Stimulated activated CD8-positive, alpha-beta memory T cell treated with anti-CD3 and anti-CD28 coated beads, Interleukin-4, amount 100 ng/mL, for 1 hour (primary cell): ENCODE data around the gene FRRS1L.

Experiments used
- DNase-seq, 2 donors: peaks; one replicate each; pipeline ENCODE4 v3.0.0-alpha.2; 2020; ENCODE audit warnings: low read depth in 2 of 2, low spot score in 1 of 2

FRRS1L gene

DNA sequence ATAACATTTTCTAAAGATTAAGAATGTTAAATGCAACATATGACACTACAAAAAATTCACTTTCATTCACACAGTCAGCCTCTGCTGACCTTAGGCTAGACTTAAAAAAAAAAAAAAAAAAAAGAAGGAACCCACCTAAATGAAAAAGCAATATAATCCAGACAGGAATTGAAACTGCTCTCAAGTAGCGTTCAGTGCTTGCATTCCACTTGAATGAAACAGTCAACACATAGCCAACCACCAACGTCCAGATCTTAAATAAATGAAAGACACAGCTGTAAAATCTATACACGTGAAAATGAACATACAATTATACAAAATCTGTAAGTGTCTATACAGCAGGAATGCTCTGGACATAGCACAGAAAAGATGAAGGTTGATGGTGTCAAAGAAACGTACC lies 58.7 kb downstream of the FRRS1L start:
- no peak for DNase-seq

DNA sequence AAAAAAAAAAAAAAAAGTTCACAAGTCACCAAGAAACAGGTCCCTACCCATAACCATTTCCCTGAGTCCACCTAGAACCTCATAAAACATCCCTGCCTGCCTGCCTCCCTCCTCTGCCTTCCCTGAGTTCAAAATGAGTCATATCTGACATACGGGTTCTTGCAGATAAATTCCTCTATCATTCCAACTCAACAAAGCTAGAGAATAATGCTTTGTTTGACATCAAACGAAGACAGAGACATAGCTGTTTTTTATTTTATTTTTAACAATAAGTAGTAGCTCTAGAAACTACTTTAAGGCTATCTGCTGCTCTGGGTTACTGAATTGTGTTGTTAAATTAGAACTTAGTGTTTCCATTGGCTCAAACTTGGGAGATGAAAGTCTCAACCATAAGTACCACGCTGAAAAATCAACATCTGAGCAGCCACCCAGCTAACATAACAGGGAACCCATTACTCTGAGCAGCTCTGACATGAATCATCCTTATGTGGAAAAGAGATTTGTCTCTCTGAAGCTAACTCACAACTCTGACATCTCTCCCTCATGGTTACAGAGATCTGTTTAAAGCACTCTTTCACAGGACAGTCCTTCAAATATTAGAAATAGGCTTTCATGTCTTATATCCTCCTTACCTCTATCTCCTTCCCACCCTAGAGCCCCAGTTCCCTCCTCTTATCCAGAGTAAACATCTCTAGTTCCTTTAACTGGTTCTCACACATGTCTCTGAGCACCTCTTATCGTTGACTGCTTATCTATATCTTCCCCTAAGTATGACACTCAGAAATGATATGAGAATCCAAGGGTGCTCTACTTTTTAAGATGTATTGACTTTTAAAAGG lies 59.4 kb downstream of the FRRS1L start:
- DNase-seq: no peak

DNA sequence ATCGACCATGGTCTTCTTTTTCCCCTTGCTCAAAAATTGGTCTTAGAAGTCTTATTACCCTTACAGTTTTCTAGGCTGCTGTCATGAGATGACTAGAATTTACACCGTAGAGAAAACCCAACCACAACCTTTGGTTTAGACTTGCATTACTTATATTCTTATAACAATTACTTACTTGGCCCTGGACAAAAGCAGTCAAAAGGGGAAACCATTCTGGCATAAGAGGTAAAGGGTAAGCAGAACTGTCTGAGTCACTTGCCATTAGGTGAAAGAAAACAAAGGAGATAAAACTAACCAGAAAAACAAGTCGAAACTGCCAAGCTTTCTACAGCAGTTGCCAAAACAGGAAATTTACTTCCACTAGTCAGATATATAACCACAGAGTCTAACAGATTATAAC lies 65.2 kb downstream of the FRRS1L start:
- DNase-seq: no peak

DNA sequence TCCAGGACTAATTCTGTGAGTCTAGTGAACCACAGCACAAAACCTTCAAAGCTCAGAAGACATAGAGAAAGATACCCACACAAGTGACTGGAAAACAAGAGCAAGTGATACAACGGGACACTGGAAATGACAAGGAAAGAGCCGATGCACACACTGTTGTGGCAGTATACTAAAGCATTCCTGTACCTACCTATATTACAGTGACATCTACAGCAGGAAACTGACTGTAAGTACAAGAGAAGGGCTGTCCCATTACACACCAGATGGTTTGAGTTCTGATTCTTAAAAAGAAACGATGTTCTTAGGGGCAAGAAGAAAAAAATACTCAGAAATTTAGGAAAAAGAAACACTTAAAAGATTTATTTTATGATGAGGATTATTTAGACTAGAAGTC lies 65.8 kb downstream of the FRRS1L start:
- DNase-seq: no peak

DNA sequence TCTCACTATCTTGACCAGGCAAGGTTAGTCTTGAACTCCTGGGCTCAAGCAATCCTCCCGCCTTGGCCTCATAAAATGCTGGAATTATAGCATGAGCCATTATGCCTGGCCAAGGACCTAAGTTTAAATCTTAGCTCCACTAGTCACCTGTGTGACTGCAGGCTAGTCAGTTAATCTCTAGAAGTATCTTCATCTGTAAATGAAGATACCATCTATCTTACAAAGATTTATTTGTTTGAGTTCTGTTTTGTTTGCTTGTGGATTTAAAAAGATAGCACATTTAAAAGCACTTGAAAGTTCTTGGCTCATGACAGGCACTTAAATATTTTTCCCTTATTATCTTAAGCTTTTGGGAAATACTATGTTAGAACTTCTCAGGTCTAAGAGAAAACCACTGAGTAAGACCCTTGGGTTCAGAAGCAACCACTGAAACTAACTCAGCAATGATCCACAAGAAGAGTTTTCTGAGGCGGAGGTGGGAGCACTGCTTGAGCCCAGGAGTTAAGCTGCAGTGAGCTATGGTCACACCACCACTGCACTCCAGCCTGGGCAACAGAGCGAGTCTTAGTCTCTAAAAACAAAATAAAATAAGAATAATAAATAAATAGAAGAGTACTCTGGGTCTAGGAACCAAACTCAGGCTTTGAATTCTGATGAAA lies 66.4 kb downstream of the FRRS1L start:
- no peak for DNase-seq

DNA sequence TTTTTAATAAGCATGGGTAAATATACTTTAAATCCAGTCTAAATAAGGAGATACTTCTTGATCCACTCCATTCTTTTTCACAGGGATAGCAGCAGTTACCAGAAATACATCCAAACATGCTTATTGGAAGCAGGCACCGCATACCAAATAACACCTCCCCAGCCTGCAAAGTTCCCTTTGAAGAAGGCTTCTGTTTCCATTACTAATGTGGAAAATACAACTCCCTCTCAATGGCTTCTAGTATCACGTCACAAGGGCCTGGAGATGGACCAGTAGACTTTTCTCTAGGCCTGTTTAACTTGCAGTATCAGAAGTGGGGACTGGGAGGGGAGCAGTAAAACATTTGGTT lies 68.1 kb downstream of the FRRS1L start:
- DNase-seq: no peak

DNA sequence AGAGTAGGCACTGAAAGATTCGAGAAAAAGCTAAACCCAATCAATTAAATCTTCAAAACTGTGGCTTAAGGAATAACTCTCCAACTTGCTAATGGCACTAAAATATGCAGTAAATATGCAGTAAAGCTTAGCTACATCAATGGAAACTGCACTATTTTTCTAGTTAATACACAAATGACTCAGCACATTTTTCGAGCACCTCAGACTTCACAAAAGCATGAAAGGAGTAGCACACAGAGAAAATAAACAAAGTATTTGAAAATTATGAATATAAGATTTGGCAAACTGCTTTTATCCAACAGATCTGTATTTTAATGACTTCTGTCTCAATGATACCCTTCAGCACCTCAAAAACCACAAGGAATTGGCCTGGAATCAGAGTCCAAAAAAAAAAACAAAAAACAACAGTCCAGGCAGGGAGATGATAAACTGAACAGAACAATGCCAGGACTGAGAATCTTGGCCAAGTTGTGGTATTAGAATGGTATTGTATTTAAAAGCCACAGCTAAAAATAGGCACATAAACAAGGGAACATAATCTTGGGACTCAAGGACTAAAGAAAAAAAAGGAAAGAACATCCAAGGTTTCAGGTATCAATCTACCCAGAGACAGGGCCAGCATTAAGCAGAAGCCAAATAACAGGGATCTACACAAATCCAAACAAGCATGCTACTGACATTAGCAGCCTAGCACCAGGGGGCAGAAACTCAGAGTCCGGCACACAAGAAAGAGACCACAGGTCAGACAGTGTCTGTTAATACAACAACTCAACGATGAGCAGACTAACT lies 68.7 kb downstream of the FRRS1L start:
- no peak for DNase-seq

DNA sequence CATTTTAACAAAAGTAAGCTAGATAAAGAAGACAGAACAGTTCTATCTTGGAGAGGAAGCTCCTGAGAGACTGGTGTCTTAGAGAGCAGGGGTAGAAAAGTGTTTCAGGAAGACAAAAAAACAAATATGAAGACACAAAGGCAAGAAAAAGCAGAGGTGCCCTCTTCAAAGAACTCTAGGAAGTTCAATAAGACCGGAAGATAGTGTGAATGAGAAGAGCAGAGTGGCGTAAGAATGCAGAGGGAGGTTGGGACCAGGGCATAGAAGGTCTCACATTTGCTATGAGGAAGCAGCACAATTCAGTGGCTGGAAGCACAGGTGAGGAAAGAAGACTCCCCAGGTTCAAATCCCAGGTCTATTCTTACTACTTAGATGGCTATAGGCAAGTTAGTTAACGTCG lies 69.9 kb downstream of the FRRS1L start:
- DNase-seq: no peak

DNA sequence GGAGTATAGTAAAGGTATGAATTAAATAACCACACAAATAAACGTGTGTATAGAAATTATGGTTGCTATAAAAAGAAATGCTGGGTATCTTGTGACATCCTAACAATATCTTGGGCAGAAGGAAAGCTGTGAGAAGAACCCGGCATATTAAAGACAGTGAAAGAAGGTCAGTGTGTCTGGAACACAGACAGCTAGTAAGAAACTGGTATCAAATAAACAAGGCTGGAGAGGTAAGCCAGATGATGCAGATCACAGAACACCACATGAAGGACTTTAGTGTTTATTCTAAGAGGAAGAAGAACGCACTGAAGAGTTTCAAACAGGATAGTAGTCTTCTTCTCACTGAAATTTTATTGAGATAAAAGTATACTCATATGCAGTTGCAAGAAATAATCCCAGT lies 71.7 kb downstream of the FRRS1L start:
- no peak for DNase-seq

DNA sequence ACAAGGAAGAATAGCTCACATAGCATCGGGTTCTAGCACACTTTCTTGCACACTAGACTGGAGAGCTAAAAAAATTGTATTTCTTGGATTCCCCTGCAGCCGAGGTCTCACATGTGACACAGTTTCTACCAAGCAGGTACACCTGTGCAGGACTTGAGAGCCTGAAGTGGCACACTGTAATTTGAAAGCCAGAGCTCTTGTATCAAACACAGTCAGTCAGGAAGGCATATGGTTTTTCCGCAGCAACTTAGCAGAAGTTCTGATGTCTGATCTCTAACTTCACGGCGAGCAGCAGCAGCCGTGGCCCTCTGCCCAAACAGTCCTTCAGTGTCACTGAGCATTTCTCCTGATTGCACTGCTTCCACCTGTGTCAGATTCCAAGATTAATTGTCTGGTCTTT lies 72.8 kb downstream of the FRRS1L start:
- no peak for DNase-seq

DNA sequence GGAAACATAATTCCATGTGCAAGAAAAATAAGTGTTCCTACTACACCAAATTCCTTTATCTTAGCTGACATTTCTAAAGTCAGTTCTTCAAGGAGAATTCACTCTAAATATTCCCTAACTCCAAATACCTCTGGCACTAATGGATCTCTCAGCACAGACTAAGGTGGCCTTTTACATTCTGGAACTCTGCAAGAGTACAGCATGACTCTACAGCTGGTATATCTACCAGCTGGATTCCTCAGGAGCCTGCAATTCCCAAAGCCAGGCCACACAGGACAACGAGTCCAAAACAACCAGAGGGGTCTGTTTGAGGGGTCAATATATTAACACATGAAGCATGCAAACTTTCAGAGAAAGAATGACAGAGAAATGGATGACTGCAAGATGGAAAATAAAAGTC lies 74.5 kb downstream of the FRRS1L start:
- DNase-seq: no peak

DNA sequence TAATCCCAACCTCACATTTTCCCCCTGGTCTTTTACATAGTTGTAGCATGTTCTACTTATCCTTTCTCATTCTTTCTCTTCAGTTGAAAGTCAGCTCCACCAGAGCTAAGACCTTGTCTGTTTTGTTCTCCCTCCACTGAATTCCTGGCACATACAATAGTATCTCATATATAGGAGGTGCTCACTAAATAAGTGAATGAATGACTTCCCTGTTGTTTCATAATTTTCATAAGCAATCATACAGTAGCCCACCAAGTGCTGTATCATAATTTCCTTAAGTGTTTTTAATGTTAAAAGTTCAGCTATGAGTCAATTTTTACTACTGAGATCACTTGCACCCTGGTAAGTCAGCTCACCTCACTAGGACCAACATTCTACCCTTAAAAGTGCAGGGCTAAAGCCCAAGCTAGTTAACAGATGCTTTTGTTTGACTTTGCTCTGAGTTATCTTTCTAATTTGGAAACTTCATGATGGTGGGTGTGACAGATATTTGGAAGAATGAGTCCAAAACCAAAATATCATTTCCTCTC lies 74.9 kb downstream of the FRRS1L start:
- no peak for DNase-seq

DNA sequence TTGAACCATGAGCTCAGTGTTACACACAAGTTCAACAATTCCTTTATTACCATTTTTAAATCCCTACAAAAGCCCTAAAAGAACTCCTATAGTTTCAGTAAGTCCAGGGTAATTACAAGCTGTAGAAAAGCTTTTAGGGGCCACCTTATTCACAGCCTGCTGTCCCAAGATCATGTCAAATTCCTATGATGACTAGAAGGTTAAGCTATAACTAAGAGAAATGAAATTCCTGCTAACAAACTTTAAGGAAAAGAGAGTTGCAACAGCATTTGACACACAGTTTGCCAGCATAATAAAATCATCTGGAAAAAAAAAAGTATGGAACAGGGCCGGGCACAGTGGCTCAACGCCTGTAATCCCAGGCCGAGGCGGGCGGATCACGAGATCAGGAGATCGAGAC lies 78.8 kb downstream of the FRRS1L start:
- DNase-seq: no peak

DNA sequence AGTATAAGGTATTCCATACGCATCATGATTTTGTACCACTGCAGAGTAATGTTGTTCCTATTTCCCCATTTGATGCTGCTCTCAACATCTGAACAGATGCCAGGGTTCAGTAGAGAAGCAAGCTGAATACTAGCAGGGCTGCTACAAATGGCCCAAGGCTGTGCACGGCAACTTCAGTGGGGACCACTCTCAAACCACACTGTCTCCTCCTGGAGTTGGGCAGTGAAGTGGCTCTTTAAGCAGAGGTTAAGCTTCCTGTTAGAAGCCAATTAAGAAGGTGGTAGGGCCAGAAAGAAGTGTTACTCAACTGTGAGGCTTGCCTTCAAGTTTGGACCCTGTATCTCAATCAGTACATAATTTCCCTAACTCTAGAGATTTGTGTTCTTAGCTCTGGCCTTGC lies 79.3 kb downstream of the FRRS1L start:
- no peak for DNase-seq

DNA sequence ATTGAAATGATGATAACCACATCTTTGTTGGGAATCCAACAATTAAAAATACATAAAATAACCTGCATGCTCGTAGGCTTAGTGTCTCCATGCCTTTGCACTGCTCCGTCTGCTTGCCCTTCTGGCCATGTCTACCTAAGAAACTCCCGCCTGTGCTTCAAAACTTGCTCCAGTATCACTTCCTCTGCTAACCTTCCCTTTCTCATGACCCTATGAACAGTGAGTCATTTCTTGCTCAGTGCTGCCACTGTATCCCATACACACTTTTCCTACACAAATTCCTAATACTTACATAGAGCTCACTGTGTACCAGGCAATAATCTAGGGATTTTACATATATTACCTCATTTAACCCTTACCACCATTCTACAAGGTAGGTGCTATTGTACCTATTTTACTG lies 80.8 kb downstream of the FRRS1L start:
- DNase-seq: no peak

DNA sequence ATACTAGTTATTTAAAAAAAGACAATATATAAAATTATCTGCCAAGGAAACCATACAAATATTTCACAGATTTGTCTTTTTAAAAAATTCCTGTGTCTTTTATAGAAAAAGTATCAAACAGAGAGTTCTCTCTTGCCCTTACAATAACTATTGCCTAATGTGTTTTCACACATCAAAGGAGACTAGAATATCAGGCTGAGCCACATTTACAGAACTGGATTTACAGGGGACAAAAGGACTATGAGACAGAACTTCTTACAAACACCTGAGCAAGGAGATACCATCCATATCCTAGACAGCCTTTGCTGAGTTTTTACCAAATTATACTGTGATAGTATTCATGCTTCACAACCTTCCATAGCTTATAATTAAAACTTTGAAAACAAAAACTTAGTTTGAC lies 81.5 kb downstream of the FRRS1L start:
- DNase-seq: no peak

DNA sequence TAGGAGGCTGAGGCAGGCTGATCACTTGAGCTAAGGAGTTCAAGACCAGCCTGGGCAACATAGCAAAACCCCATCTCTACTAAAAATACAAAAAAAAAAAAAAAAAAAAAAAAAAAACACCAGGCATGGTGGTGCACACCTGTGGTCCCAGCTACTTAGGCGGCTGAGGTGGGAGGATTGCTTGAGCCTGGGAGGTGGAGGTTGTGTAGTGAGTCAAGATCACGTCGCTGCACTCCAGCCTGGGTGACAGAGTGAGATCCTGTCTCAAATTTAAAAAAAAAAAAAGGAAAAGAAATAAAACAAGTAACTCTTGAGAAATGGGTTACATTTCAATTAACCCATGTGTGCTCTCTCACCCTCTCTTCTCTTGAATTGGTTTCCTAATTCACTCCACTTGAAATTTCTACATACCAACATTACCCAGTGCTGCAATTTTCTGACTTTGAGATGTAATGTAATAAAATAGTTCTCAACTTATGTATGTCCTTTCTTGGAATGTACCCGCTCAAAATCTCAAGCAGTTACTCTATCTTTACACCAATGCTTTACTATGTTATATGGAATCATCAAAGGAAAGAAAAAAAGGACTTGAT lies 83.1 kb downstream of the FRRS1L start:
- DNase-seq: no peak

DNA sequence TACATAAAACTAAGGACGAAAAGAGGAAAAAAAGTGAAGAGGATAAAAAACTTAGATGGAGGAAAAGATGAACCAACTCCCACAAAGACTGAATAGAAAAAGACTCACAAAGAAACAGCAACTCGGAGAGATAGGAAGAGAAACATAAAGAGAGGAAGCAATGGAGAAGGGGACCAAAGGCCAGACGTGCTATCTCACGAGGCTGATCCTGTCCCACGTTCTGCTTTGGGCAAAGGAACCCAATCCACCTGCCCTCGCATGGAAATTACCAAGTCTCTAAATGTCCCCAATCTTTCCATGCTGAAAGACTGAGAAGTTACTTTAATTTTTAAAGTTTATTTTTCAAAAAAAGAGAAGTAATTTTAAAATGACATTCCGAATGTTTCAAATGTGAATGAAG lies 83.9 kb downstream of the FRRS1L start:
- DNase-seq: no peak

DNA sequence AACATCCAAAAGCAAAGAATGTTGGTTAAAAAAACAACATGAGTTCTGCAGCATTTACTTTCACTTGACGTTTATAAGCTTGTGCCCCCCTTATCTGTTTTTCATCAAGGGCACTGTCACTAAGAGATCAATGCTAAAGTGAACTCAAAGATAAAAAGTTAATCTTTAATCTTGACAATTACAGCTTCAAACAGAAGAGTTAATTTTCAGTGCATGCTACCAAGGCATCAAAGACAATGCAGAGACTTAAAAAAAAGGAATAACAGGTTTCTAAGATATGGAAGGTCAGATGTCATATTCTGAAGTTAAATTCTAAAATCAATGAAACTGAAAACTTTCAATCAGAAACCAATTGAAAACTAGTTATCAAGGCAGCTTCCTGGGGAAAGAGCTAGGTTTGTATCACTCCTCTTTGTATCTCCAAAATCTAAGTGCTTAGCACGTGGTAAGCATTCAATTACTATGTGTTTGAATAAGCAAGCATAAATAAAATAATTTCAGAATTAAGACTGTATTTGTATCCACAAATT lies 84.9 kb downstream of the FRRS1L start:
- DNase-seq: no peak
